H1 (cell line): ENCODE results near the gene PCDHA12. TPM values are rescaled to one million over a fixed set of nuclear protein-coding genes. Genes with fewer than 3 reads are reported as not detected.

ENCODE experiments used
- CTCF ChIA-PET: fragments of 300-600 bp; sonication (Branson Sonifier 250); formaldehyde crosslinking; loops from one replicate; lab custom pipeline; 2021; ENCODE audit not compliant: partially characterized antibody; lab: Charles Lee
- POLR2A ChIA-PET: fragments of 300-600 bp; sonication (Branson Sonifier 250); formaldehyde crosslinking; loops from one replicate; lab custom pipeline; 2021; ENCODE audit warnings: inconsistent platforms; ENCODE audit not compliant: partially characterized antibody; lab: Charles Lee
- DNase-seq, 2 experiments: peaks; one replicate each; pipeline versions ENCODE4 v3.0.0 to v3.0.0-alpha.2; 2010 to 2022; ENCODE audit warnings: low spot score in 2 of 2, low read depth in 1 of 2, mixed read lengths in 1 of 2
- FAIRE-seq: peaks from 2 replicates; lab custom pipeline; 2011; peaks lifted over from hg19 to GRCh38; lab: Jason Lieb, UNC
- H2AFZ ChIP-seq: 2 replicates; pipeline ENCODE4 v1.8.1; 2012; ENCODE audit warnings: low read length, inconsistent platforms
- H2AK5ac ChIP-seq: 2 replicates; pipeline ENCODE4 v1.6.1; 2013; ENCODE audit warnings: low read depth, low read length
- H2BK120ac ChIP-seq: replicated peaks from 2 replicates; pipeline ENCODE3; 2013; ENCODE audit warnings: low read depth, low read length, inconsistent platforms
- H2BK12ac ChIP-seq: 2 replicates; pipeline ENCODE4 v1.6.1; 2013; ENCODE audit warnings: low read depth, low read length
- H2BK15ac ChIP-seq: 2 replicates; pipeline ENCODE4 v1.6.1; 2013; ENCODE audit warnings: low read length
- H2BK20ac ChIP-seq: 2 replicates; pipeline ENCODE4 v1.6.1; 2013; ENCODE audit warnings: low read length
- H2BK5ac ChIP-seq: 2 replicates; pipeline ENCODE4 v1.6.1; 2013; ENCODE audit warnings: low read depth, low read length
- H3K14ac ChIP-seq: 2 replicates; pipeline ENCODE4 v1.6.1; 2013; ENCODE audit warnings: inconsistent platforms; ENCODE audit not compliant: insufficient read length
- H3K18ac ChIP-seq: 2 replicates; pipeline ENCODE4 v1.6.1; 2013; ENCODE audit warnings: low read length; ENCODE audit errors: extremely low read depth
- H3K23ac ChIP-seq: 2 replicates; pipeline ENCODE4 v1.6.1; 2013; ENCODE audit warnings: inconsistent platforms; ENCODE audit not compliant: insufficient read length
- H3K23me2 ChIP-seq: 2 replicates; pipeline ENCODE4 v1.6.1; 2013; ENCODE audit warnings: low read depth, low read length
- H3K27ac ChIP-seq: 2 replicates; pipeline ENCODE4 v1.6.1; 2011; ENCODE audit warnings: low read depth, low read length, inconsistent platforms
- H3K27me3 ChIP-seq, 4 experiments: replicated peaks in 1 of 4; 1 replicate in 1 of 4; 2 replicates in 3 of 4; pipeline versions ENCODE4 v1.6.1 to v1.8.1; 2011 to 2013; ENCODE audit warnings: low read length in 3 of 4, mild to moderate bottlenecking in 3 of 4, inconsistent platforms in 2 of 4, mixed read lengths in 2 of 4, moderate library complexity in 1 of 4; ENCODE audit not compliant: control insufficient read depth in 3 of 4, insufficient read depth in 3 of 4; ENCODE audit errors: extremely low read depth in 1 of 4
- H3K36me3 ChIP-seq, 4 experiments: 2 replicates each; pipeline versions ENCODE4 v1.6.1 to v1.8.1; 2011 to 2013; ENCODE audit warnings: mild to moderate bottlenecking in 4 of 4, low read length in 3 of 4, moderate library complexity in 2 of 4, control low read depth in 1 of 4, inconsistent platforms in 1 of 4; ENCODE audit not compliant: insufficient read depth in 4 of 4, control insufficient read depth in 2 of 4
- H3K4ac ChIP-seq: replicated peaks from 2 replicates; pipeline ENCODE3; 2013; ENCODE audit warnings: low read length, low read depth, mixed read lengths, inconsistent platforms; ENCODE audit not compliant: insufficient read length
- H3K4me1 ChIP-seq, 4 experiments: replicated peaks in 1 of 4; 1 replicate in 1 of 4; 2 replicates in 3 of 4; pipeline versions ENCODE4 v1.6.1 to v1.8.1; 2011 to 2013; ENCODE audit warnings: low read length in 3 of 4, inconsistent platforms in 2 of 4, mixed read lengths in 1 of 4; ENCODE audit not compliant: insufficient read depth in 4 of 4, control insufficient read depth in 3 of 4
- H3K4me2 ChIP-seq, 2 experiments: 2 replicates each; pipeline versions ENCODE4 v1.6.1 to v1.8.1; 2011 to 2013; ENCODE audit warnings: low read depth in 2 of 2, low read length in 2 of 2, control low read depth in 1 of 2, inconsistent platforms in 1 of 2, mild to moderate bottlenecking in 1 of 2; ENCODE audit not compliant: insufficient read depth in 1 of 2
- H3K4me3 ChIP-seq, 4 experiments: fragments of 200-600, 300-600 bp in 1 of 4; sonication (generic), shearing (Covaris generic), sonication (Bioruptor Twin) in 1 of 4; 2 replicates each; pipeline versions ENCODE4 v1.5.1 to v1.8.1; 2011 to 2016; ENCODE audit warnings: low read length in 4 of 4, low read depth in 3 of 4, control low read depth in 2 of 4, inconsistent platforms in 2 of 4, mild to moderate bottlenecking in 2 of 4, mixed read lengths in 1 of 4, moderate library complexity in 1 of 4; ENCODE audit not compliant: insufficient read depth in 2 of 4; ENCODE audit errors: extremely low read depth in 1 of 4
- H3K56ac ChIP-seq: replicated peaks from 2 replicates; pipeline ENCODE3; 2013; ENCODE audit warnings: low read depth, mild to moderate bottlenecking, mixed read lengths, low read length, inconsistent platforms; ENCODE audit not compliant: insufficient read length
- H3K79me1 ChIP-seq: 2 replicates; pipeline ENCODE4 v1.6.1; 2013; ENCODE audit warnings: low read depth, low read length, control low read depth
- H3K79me2 ChIP-seq, 2 experiments: 2 replicates each; pipeline versions ENCODE4 v1.6.1 to v1.8.1; 2012 to 2013; ENCODE audit warnings: low read length in 2 of 2, mild to moderate bottlenecking in 2 of 2, inconsistent platforms in 1 of 2; ENCODE audit not compliant: insufficient read depth in 2 of 2, control insufficient read depth in 1 of 2
- H3K9ac ChIP-seq, 4 experiments: replicated peaks in 1 of 4; 1 replicate in 1 of 4; 2 replicates in 3 of 4; pipeline versions ENCODE4 v1.6.1 to v1.8.1; 2011 to 2013; ENCODE audit warnings: low read depth in 3 of 4, low read length in 3 of 4, control low read depth in 2 of 4, mild to moderate bottlenecking in 2 of 4, moderate library complexity in 2 of 4, inconsistent platforms in 1 of 4; ENCODE audit errors: extremely low read depth in 1 of 4
- H3K9me3 ChIP-seq, 2 experiments: 2 replicates each; pipeline versions ENCODE4 v1.6.1 to v1.8.1; 2012 to 2013; ENCODE audit warnings: mild to moderate bottlenecking in 2 of 2, moderate library complexity in 2 of 2, control low read depth in 1 of 2, inconsistent platforms in 1 of 2, low read depth in 1 of 2, low read length in 1 of 2, mixed read lengths in 1 of 2; ENCODE audit not compliant: insufficient read depth in 2 of 2
- H4K20me1 ChIP-seq, 2 experiments: replicated peaks in 1 of 2; 2 replicates each; pipeline versions ENCODE3 to v1.8.1; 2011 to 2013; ENCODE audit warnings: inconsistent platforms in 2 of 2, low read length in 2 of 2, mild to moderate bottlenecking in 1 of 2; ENCODE audit not compliant: insufficient read depth in 2 of 2, control insufficient read depth in 1 of 2
- H4K5ac ChIP-seq: 2 replicates; pipeline ENCODE4 v1.6.1; 2013; ENCODE audit warnings: low read length, low read depth, mixed read lengths, inconsistent platforms; ENCODE audit not compliant: insufficient read length
- H4K8ac ChIP-seq: 2 replicates; pipeline ENCODE4 v1.8.0; 2013; ENCODE audit warnings: mild to moderate bottlenecking, moderate library complexity, low read length, inconsistent platforms; ENCODE audit not compliant: insufficient read depth; ENCODE audit errors: extremely low read depth
- H4K91ac ChIP-seq: replicated peaks from 2 replicates; pipeline ENCODE3; 2013; ENCODE audit warnings: low read length, mixed read lengths, inconsistent platforms; ENCODE audit not compliant: insufficient read length
- CHD1 ChIP-seq: IDR thresholded peaks from 2 replicates; pipeline ENCODE4 v1.6.1; 2012; ENCODE audit warnings: low read depth, low read length, improper control_type of control experiment
- CTBP2 ChIP-seq: IDR thresholded peaks from 2 replicates; pipeline ENCODE4 v1.7.0; 2011; ENCODE audit warnings: borderline replicate concordance, mild to moderate bottlenecking, moderate library complexity, mixed read lengths, low read length; ENCODE audit not compliant: insufficient read depth, insufficient read length
- POU5F1 ChIP-seq: IDR thresholded peaks from 2 replicates; pipeline ENCODE4 v1.6.1; 2011; ENCODE audit warnings: low read depth, mild to moderate bottlenecking, low read length, moderate library complexity
- RAD21 ChIP-seq, 2 experiments: IDR thresholded peaks in 1 of 2; conservative IDR thresholded peaks in 1 of 2; 2 replicates each; pipeline ENCODE4 v1.6.1; 2011; ENCODE audit warnings: low read depth in 2 of 2, low read length in 2 of 2, improper control_type of control experiment in 1 of 2, inconsistent platforms in 1 of 2, mild to moderate bottlenecking in 1 of 2, moderate library complexity in 1 of 2
- SIN3A ChIP-seq, 2 experiments: IDR thresholded peaks in 1 of 2; conservative IDR thresholded peaks in 1 of 2; 2 replicates each; pipeline ENCODE4 v1.6.1; 2011 to 2012; ENCODE audit warnings: low read length in 2 of 2, improper control_type of control experiment in 1 of 2, low read depth in 1 of 2, mild to moderate bottlenecking in 1 of 2
- SIX5 ChIP-seq: IDR thresholded peaks from 2 replicates; pipeline ENCODE4 v1.6.1; 2011; ENCODE audit warnings: mild to moderate bottlenecking, low read depth, low read length
- TAF1 ChIP-seq: IDR thresholded peaks from 2 replicates; pipeline ENCODE4 v1.6.1; 2011; ENCODE audit warnings: mild to moderate bottlenecking, low read depth, low read length
- TBP ChIP-seq: IDR thresholded peaks from 2 replicates; pipeline ENCODE4 v1.6.1; 2011; ENCODE audit warnings: low read depth, low read length, improper control_type of control experiment
- USF2 ChIP-seq: IDR thresholded peaks from 2 replicates; pipeline ENCODE4 v1.6.1; 2011; ENCODE audit warnings: low read length, improper control_type of control experiment
- WGBS, 2 experiments: shearing (Covaris generic) in 1 of 2; methylation state at CpG; one replicate each; pipeline versions ENCODE4 v1.1.6 to v1.1.7; 2013 to 2015; ENCODE audit warnings: low lambda C conversion rate in 2 of 2, mixed read lengths in 2 of 2, inconsistent platforms in 1 of 2, low coverage in 1 of 2, missing lambda C conversion rate in 1 of 2; ENCODE audit not compliant: insufficient replicate concordance in 2 of 2, insufficient coverage in 1 of 2, insufficient read length in 1 of 2; ENCODE audit errors: extremely low coverage in 1 of 2, missing lambda C conversion rate in 1 of 2; 5-methylcytosine and 5-hydroxymethylcytosine counted together
- polyA plus RNA-seq, 7 experiments: library from polyadenylated mRNA; depleted of rRNA in 3 of 7; stranded (reverse) in 5 of 7; unstranded in 2 of 7; fragments of >200 nt in 5 of 7; fragments of 200-250 nt in 2 of 7; gene quantifications; 1 replicate in 5 of 7; 2 replicates in 1 of 7; 4 replicates in 1 of 7; pipeline versions ENCODE4 v1.2.1 to v1.2.3, GENCODE V29; 2011 to 2013; ENCODE audit warnings: missing spikeins in 2 of 7, mixed read lengths in 2 of 7
- total RNA-seq: library from RNA; stranded (reverse); fragmentation: NEBNext Ultra II Directional; extraction: Animal tissue kit (Norgen Biotek cat#: 25700); gene quantifications from 2 replicates; pipeline ENCODE4 v1.2.1, GENCODE V29; 2021
- TF ChIP-seq, protein P1 (sequence below): IDR thresholded peaks from 2 replicates; pipeline ENCODE4 v1.6.1; 2012; ENCODE audit warnings: inconsistent platforms

Gene PCDHA12
- total and polyA plus RNA-seq, 2 of the 8 experiments (the other 6 are each of a cell fraction or from before 2014, with no cell fraction given): 4.2 to 9.3 TPM

- H2BK20ac ChIP-seq: no peak overlapping the region
- H4K91ac ChIP-seq: no peak overlapping the region
- H3K4me3 ChIP-seq: peak overlapping the region; percentile 62 to 75 (median 68)
- no peak overlapping the region for H3K56ac ChIP-seq
- H3K4ac ChIP-seq: peak overlapping the region; percentile 32
- DNase-seq (peak in 1 of 2 experiments; percentile 72), FAIRE-seq (peak; percentile 63)
- H2BK12ac ChIP-seq: peak overlapping the region; percentile 72
- H3K79me2 ChIP-seq: no peaks in the 10 kb centered on the region
- 0 out of 7 replicates have a peak overlapping the region, but pooled peaks of 1 of the 4 experiments have one; percentile 16 for H3K9ac ChIP-seq
- H3K4me2 ChIP-seq: peak overlapping the region; percentile 95 to 97
- no peak overlapping the region for H4K5ac ChIP-seq
- H3K23ac ChIP-seq: no peak overlapping the region
- peak overlapping the region; percentile 68 for H2AFZ ChIP-seq
- H2BK5ac ChIP-seq: no peak overlapping the region
- no peaks in the 10 kb centered on the region; the same call in none of the 2 replicates for H3K79me1 ChIP-seq
- H2BK15ac ChIP-seq: no peak overlapping the region
- ChIA-PET CTCF (interaction anchor here (0.7 to 4.8 kb wide), 42 partner anchors 8 to 134 kb away, joined by 3 to 78 read pairs (median 5); partner anchors contain the start of genes PCDHA10, PCDHA12, PCDHA13 and PCDHA4), POLR2A (interaction anchor here (0.7 to 3.8 kb wide), 8 partner anchors 9 to 113 kb away, joined by 3 to 41 read pairs (median 6); partner anchors contain the start of genes PCDHA11 and PCDHA12)
- peaks cover 0 to 15% (median 11%) of the 10 kb centered on the region in 4 experiments; a peak in 6 of 7 replicates for H3K4me1 ChIP-seq
- H2AK5ac ChIP-seq: no peak overlapping the region
- 4% methylated on average over 26 of the region's 26 CpGs; no CpG with 5 or more reads in 1 of the 2 experiments for WGBS, 2 experiments
- H3K23me2 ChIP-seq: peaks cover 20% of the 10 kb centered on the region
- no peak overlapping the region for H3K27ac ChIP-seq
- no peaks in the 10 kb centered on the region for H3K36me3 ChIP-seq
- no peak overlapping the region for H3K14ac ChIP-seq
- no peak overlapping the region for H4K8ac ChIP-seq
- peaks cover 0 to 25% (median 15%) of the 10 kb centered on the region in 4 experiments; a peak in 6 of 7 replicates for H3K27me3 ChIP-seq
- no peak overlapping the region for H3K18ac ChIP-seq
- H2BK120ac ChIP-seq: no peak overlapping the region
- H3K9me3 ChIP-seq: no peaks in the 10 kb centered on the region
- peaks cover 9 to 15% of the 10 kb centered on the region in 2 experiments for H4K20me1 ChIP-seq
- TF ChIP-seq TAF1 (no peak; the same call in 1 of the 2 replicates), RAD21 (IDR thresholded peaks at IDR 0.05 in 1 of 2, conservative IDR thresholded peaks at IDR 0.05 in 1 of 2; ENCODE audit: low read depth in 2 of 2, low read length in 2 of 2) (0 out of 4 replicates have a peak, but pooled peaks of 1 of the 2 experiments have one; percentile 21), CTBP2 (no peak), CHD1 (no peak), SIN3A (conservative IDR thresholded peaks at IDR 0.05 in 1 of 2, IDR thresholded peaks at IDR 0.05 in 1 of 2; ENCODE audit: low read depth in 1 of 2, low read length in 2 of 2) (0 out of 4 replicates have a peak, but pooled peaks of 1 of the 2 experiments have one; percentile 23), TBP (no peak; the same call in 1 of the 2 replicates), SIX5 (no peak), USF2 (0 out of 2 replicates have a peak, but pooled peaks have one; percentile 9), POU5F1 (no peak)
- TF ChIP-seq, protein P1, sequence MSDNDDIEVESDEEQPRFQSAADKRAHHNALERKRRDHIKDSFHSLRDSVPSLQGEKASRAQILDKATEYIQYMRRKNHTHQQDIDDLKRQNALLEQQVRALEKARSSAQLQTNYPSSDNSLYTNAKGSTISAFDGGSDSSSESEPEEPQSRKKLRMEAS: peak; percentile 36; the same call in 1 of the 2 replicates
These were observed 52.1 kb downstream of the PCDHA12 start for GRCh38 chr5:140927228-140927573.
